Measurements from ENCODE around the gene SH3TC2. TPM values are rescaled to one million over a fixed set of nuclear protein-coding genes. Genes with fewer than 3 reads are reported as not detected.

The SH3TC2 gene
- total RNA-seq, 1 donor from 2014 or later: 1.4 TPM

- H3K9me3 ChIP-seq: no peaks in the 10 kb centered on the region
- no peaks in the 10 kb centered on the region for H3K27me3 ChIP-seq
- no peaks in the 10 kb centered on the region for H3K36me3 ChIP-seq
- no peak for ATAC-seq
- no peaks in the 10 kb centered on the region for H3K4me1 ChIP-seq
- intact Hi-C loops (cut with DNase I): no loop called here
- H3K4me3 ChIP-seq: no peak overlapping the region
- TF ChIP-seq CTCF (IDR thresholded peaks at IDR 0.05): no peak
- H3K27ac ChIP-seq: no peak overlapping the region
- DNase-seq: no peak
These were observed 73.3 kb downstream of the SH3TC2 start for GRCh38 chr5:148989567-148989966.

- intact Hi-C loops (cut with DNase I): no loop called here
These were observed 74.5 kb downstream of the SH3TC2 start for GRCh38 chr5:148988328-148988727.

GRCh38 chr5:148986636-148987035 is 76.2 kb downstream of the SH3TC2 start:
- intact Hi-C loops (cut with DNase I): no loop called here
- DNase-seq: no peak
- peak; percentile 82 for ATAC-seq
- H3K9me3 ChIP-seq: no peaks in the 10 kb centered on the region
- no peak overlapping the region for H3K4me3 ChIP-seq
- no peaks in the 10 kb centered on the region for H3K4me1 ChIP-seq
- TF ChIP-seq CTCF (IDR thresholded peaks at IDR 0.05): no peak
- H3K36me3 ChIP-seq: no peaks in the 10 kb centered on the region
- H3K27ac ChIP-seq: no peak overlapping the region
- no peaks in the 10 kb centered on the region for H3K27me3 ChIP-seq

More at GRCh38 chr5:148988328-148988727, 74.5 kb downstream of the SH3TC2 start:
- Histone ChIP-seq H3K27ac (no peak overlapping the region), H3K27me3 (no peaks in the 10 kb centered on the region), H3K4me1 (no peaks in the 10 kb centered on the region), H3K4me3 (no peak overlapping the region), H3K9me3 (no peaks in the 10 kb centered on the region), H3K36me3 (no peaks in the 10 kb centered on the region)
- DNase-seq (no peak), ATAC-seq (no peak)
- TF ChIP-seq CTCF (IDR thresholded peaks at IDR 0.05): no peak

- ATAC-seq (no peak), DNase-seq (no peak)
- TF ChIP-seq CTCF (IDR thresholded peaks at IDR 0.05): no peak
- no peak overlapping the region for H3K4me3 ChIP-seq
- no peaks in the 10 kb centered on the region for H3K27me3 ChIP-seq
- H3K36me3 ChIP-seq: no peaks in the 10 kb centered on the region
- H3K27ac ChIP-seq: no peak overlapping the region
- H3K9me3 ChIP-seq: no peaks in the 10 kb centered on the region
- intact Hi-C loops (cut with DNase I): no loop called here
- H3K4me1 ChIP-seq: peaks cover 3% of the 10 kb centered on the region
These were observed 78.5 kb downstream of the SH3TC2 start for GRCh38 chr5:148984345-148984744.

- intact Hi-C loops (cut with DNase I): no loop called here
- no peak for DNase-seq
These were observed 81.5 kb downstream of the SH3TC2 start for GRCh38 chr5:148981353-148981752.

More at GRCh38 chr5:148981353-148981752, 81.5 kb downstream of the SH3TC2 start:
- no peaks in the 10 kb centered on the region for H3K9me3 ChIP-seq
- peaks cover 11% of the 10 kb centered on the region for H3K4me1 ChIP-seq
- no peaks in the 10 kb centered on the region for H3K27me3 ChIP-seq
- no peak overlapping the region for H3K27ac ChIP-seq
- TF ChIP-seq CTCF (IDR thresholded peaks at IDR 0.05): no peak
- no peaks in the 10 kb centered on the region for H3K36me3 ChIP-seq
- no peak for ATAC-seq
- no peak overlapping the region for H3K4me3 ChIP-seq

Data from upper lobe of right lung (tissue), 1 donor.